HCT116 (cell line): ENCODE data around the gene LYRM4. TPM values are rescaled to one million over a fixed set of nuclear protein-coding genes. Genes with fewer than 3 reads are reported as not detected.

Experiments
- ATAC-seq: fragments of 200-7000 bp; cut with Tn5 transposase; 2 replicates; pipeline ENCODE4 v1.9.1; 2020; ENCODE audit warnings: mild to moderate bottlenecking, moderate library complexity
- BruUV-seq: library from RNA; stranded (reverse); fragments of 400-500 nt; replicated peaks from 2 replicates; lab custom pipeline; 2021; lab: Mats Ljungman, UMichigan
- CTCF ChIA-PET: fragments of 300-600 bp; sonication (Branson Sonifier 250); formaldehyde crosslinking; loops from one replicate; lab custom pipeline; 2021; ENCODE audit warnings: antibody characterized with exemption; lab: Charles Lee
- POLR2A ChIA-PET: fragments of 300-600, 350-600 bp; sonication (Branson Sonifier 250); formaldehyde crosslinking; loops from one replicate; lab custom pipeline; 2021; ENCODE audit warnings: antibody characterized with exemption; lab: Charles Lee
- RAD21 ChIA-PET, 2 experiments: fragments of 300-600 bp; sonication (Branson Sonifier 250); formaldehyde crosslinking; loops; one replicate each; lab custom pipeline; 2023; ENCODE audit warnings: low total read pairs in 2 of 2; ENCODE audit not compliant: uncharacterized antibody in 2 of 2, unreplicated experiment in 2 of 2, low non-redundant PET in 1 of 2; lab: Charles Lee
- DNase-seq: peaks from one replicate; pipeline ENCODE4 v3.0.0-alpha.2; 2010; ENCODE audit warnings: low read depth, low spot score
- H2AFZ ChIP-seq: fragments of 200-600 bp; shearing (Covaris generic), sonication (generic); 2 replicates; pipeline ENCODE4 v1.6.1; 2017; ENCODE audit warnings: low read depth, mixed run types, mixed read lengths, antibody characterized with exemption, low read length; ENCODE audit not compliant: poor library complexity, severe bottlenecking
- H3K27ac ChIP-seq: 2 replicates; pipeline ENCODE4 v1.5.1; 2012; ENCODE audit warnings: low read depth, low read length
- H3K27me3 ChIP-seq: fragments of 200-600 bp; sonication (generic); 2 replicates; pipeline ENCODE4 v1.6.1; 2016; ENCODE audit warnings: mixed run types, low read length, mixed read lengths; ENCODE audit not compliant: insufficient read depth
- H3K36me3 ChIP-seq, 2 experiments: fragments of 200-500 bp in 1 of 2; fragments of 200-600 bp in 1 of 2; sonication (Bioruptor generic) in 1 of 2; sonication (generic) in 1 of 2; 2 replicates each; pipeline versions ENCODE4 v1.5.1 to v1.6.1; 2014 to 2016; ENCODE audit warnings: low read length in 2 of 2, inconsistent platforms in 1 of 2, mixed read lengths in 1 of 2, mixed run types in 1 of 2; ENCODE audit not compliant: insufficient read depth in 2 of 2, control insufficient read depth in 1 of 2
- H3K4me1 ChIP-seq, 2 experiments: fragments of 200-600 bp in 1 of 2; sonication (generic) in 1 of 2; 2 replicates each; pipeline versions ENCODE4 v1.5.1 to v1.6.1; 2012 to 2017; ENCODE audit warnings: low read length in 2 of 2, inconsistent platforms in 1 of 2, mild to moderate bottlenecking in 1 of 2, mixed read lengths in 1 of 2, mixed run types in 1 of 2, moderate library complexity in 1 of 2; ENCODE audit not compliant: insufficient read depth in 2 of 2, control insufficient read depth in 1 of 2
- H3K4me2 ChIP-seq: fragments of 200-600 bp; sonication (generic); 2 replicates; pipeline ENCODE4 v1.6.1; 2017; ENCODE audit warnings: mixed run types, low read length, mixed read lengths
- H3K4me3 ChIP-seq, 2 experiments: fragments of 200-600 bp in 1 of 2; sonication (generic) in 1 of 2; replicated peaks in 1 of 2; 2 replicates each; pipeline ENCODE4 v1.5.1; 2011 to 2016; ENCODE audit warnings: low read length in 2 of 2, control low read depth in 1 of 2, low read depth in 1 of 2, mild to moderate bottlenecking in 1 of 2, mixed read lengths in 1 of 2, mixed run types in 1 of 2
- H3K79me2 ChIP-seq: fragments of 200-600 bp; sonication (generic); 2 replicates; pipeline ENCODE4 v1.6.1; 2017; ENCODE audit warnings: mild to moderate bottlenecking, mixed run types, low read length, moderate library complexity, mixed read lengths; ENCODE audit not compliant: insufficient read depth
- H3K9ac ChIP-seq: fragments of 200-600 bp; sonication (generic); 2 replicates; pipeline ENCODE4 v1.6.1; 2016; ENCODE audit warnings: low read length, mixed read lengths
- H3K9me2 ChIP-seq: fragments of 200-600 bp; sonication (generic), shearing (Covaris generic); 2 replicates; pipeline ENCODE4 v1.6.1; 2017; ENCODE audit warnings: mixed run types, mild to moderate bottlenecking, moderate library complexity; ENCODE audit not compliant: insufficient read depth
- H3K9me3 ChIP-seq, 2 experiments: fragments of 200-500 bp in 1 of 2; fragments of 200-600 bp in 1 of 2; sonication (Bioruptor generic) in 1 of 2; sonication (generic) in 1 of 2; 2 replicates each; pipeline ENCODE4 v1.6.1; 2014 to 2017; ENCODE audit warnings: low read length in 2 of 2, mixed read lengths in 2 of 2, inconsistent platforms in 1 of 2, low read depth in 1 of 2, mild to moderate bottlenecking in 1 of 2, mixed run types in 1 of 2, moderate library complexity in 1 of 2; ENCODE audit not compliant: control insufficient read depth in 1 of 2, insufficient read depth in 1 of 2
- H4K20me1 ChIP-seq: fragments of 200-600 bp; sonication (generic), shearing (Covaris generic); 2 replicates; pipeline ENCODE4 v1.6.1; 2017; ENCODE audit warnings: mixed run types, mild to moderate bottlenecking, moderate library complexity; ENCODE audit not compliant: insufficient read depth
- ATF3 ChIP-seq: IDR thresholded peaks from 2 replicates; pipeline ENCODE4 v1.6.1; 2012
- CEBPB ChIP-seq: IDR thresholded peaks from 2 replicates; pipeline ENCODE4 v1.6.1; 2012; ENCODE audit warnings: low read depth
- CTCF ChIP-seq, 3 experiments: fragments of 200-600 bp in 1 of 3; sonication (generic) in 1 of 3; IDR thresholded peaks in 2 of 3; conservative IDR thresholded peaks in 1 of 3; 2 replicates each; pipeline ENCODE4 v1.5.1; 2012 to 2017; ENCODE audit warnings: low read depth in 2 of 3, low read length in 2 of 3, antibody characterized with exemption in 1 of 3, borderline replicate concordance in 1 of 3, control low read depth in 1 of 3, mild to moderate bottlenecking in 1 of 3, mixed read lengths in 1 of 3, mixed run types in 1 of 3, moderate library complexity in 1 of 3; ENCODE audit not compliant: insufficient read depth in 1 of 3
- EZH2 ChIP-seq: fragments of 200-600 bp; sonication (generic); IDR thresholded peaks from 2 replicates; pipeline ENCODE4 v1.6.1; 2017; ENCODE audit warnings: antibody characterized with exemption, mixed run types
- EZH2phosphoT487 ChIP-seq: fragments of 200-600 bp; IDR thresholded peaks from 2 replicates; pipeline ENCODE4 v1.6.1; 2018; ENCODE audit warnings: antibody characterized with exemption, borderline replicate concordance
- POLR2AphosphoS5 ChIP-seq: IDR thresholded peaks from 2 replicates; pipeline ENCODE4 v1.6.1; 2011; ENCODE audit warnings: mild to moderate bottlenecking, low read depth, low read length, moderate library complexity
- RAD21 ChIP-seq: IDR thresholded peaks from 2 replicates; pipeline ENCODE4 v1.6.1; 2012; ENCODE audit warnings: low read depth, mild to moderate bottlenecking
- SIN3A ChIP-seq: IDR thresholded peaks from 2 replicates; pipeline ENCODE4 v1.6.1; 2012; ENCODE audit warnings: low read depth
- SRF ChIP-seq: IDR thresholded peaks from 2 replicates; pipeline ENCODE4 v1.6.1; 2012; ENCODE audit warnings: low read depth
- TCF7L2 ChIP-seq: IDR thresholded peaks from 2 replicates; pipeline ENCODE4 v1.7.0; 2011; ENCODE audit warnings: borderline replicate concordance, inconsistent platforms; ENCODE audit not compliant: insufficient read depth, insufficient read length; ENCODE audit errors: extremely low read depth
- ZNF274 ChIP-seq: fragments of 200-500 bp; sonication (Bioruptor generic); IDR thresholded peaks from 2 replicates; pipeline ENCODE4 v1.6.1; 2014; ENCODE audit warnings: mild to moderate bottlenecking, low read depth, low read length, inconsistent platforms
- intact Hi-C: fragments of 100-400 bp; cut with micrococcal nuclease; formaldehyde crosslinking; loops from 2 replicates; pipeline ENCODE4 v1.10.0; 2022
- total RNA-seq: library from RNA; stranded (reverse); gene quantifications from one replicate; pipeline ENCODE4 v1.2.1, GENCODE V29; 2021; ENCODE audit not compliant: unreplicated experiment

The LYRM4 gene
- total RNA-seq, 1 experiment from 2014 or later: 30.1 TPM

- Histone ChIP-seq H3K9me3 (no peaks in the 10 kb centered on the region), H3K4me1 (peaks cover 0 to 3% of the 10 kb centered on the region in 2 experiments; a peak in 1 of 4 replicates), H3K79me2 (no peaks in the 10 kb centered on the region), H3K36me3 (no peaks in the 10 kb centered on the region), H3K27me3 (no peaks in the 10 kb centered on the region), H3K4me2 (no peak overlapping the region), H3K9ac (no peak overlapping the region), H3K4me3 (no peak overlapping the region), H3K27ac (no peak overlapping the region), H2AFZ (no peak overlapping the region), H4K20me1 (no peaks in the 10 kb centered on the region), H3K9me2 (no peaks in the 10 kb centered on the region)
- ChIA-PET CTCF (no interaction called here), RAD21 (no interaction called here), POLR2A (no interaction called here)
- ATAC-seq: no peak
- BruUV-seq: no TSS peak
- DNase-seq: no peak
- TF ChIP-seq RAD21: no peak
- no peak for TF ChIP-seq ZNF274
- TF ChIP-seq ATF3: no peak
- TF ChIP-seq CEBPB: no peak
- no peak for TF ChIP-seq CTCF (IDR thresholded peaks at IDR 0.05 in 2 of 3, conservative IDR thresholded peaks at IDR 0.05 in 1 of 3; ENCODE audit: borderline replicate concordance in 1 of 3, insufficient read depth in 1 of 3, low read depth in 2 of 3, low read length in 2 of 3)
- no peak for TF ChIP-seq SRF
- TF ChIP-seq EZH2: no peak
- TF ChIP-seq EZH2phosphoT487: no peak
- TF ChIP-seq SIN3A: no peak
- TF ChIP-seq POLR2AphosphoS5: no peak
- no peak for TF ChIP-seq TCF7L2
- intact Hi-C loops: no loop called here
Measured at GRCh38 chr6:5076931-5077330, 183.8 kb downstream of the LYRM4 start.
